GM10266 (cell line): Measurements from ENCODE around the gene TIMM50.
A peak's percentile ranks its signal among the peaks of the same experiment; 100 is the strongest.

ENCODE experiments used
- DNase-seq: peaks from one replicate; pipeline ENCODE4 v3.0.0; 2012; ENCODE audit errors: extremely low spot score
- TF ChIP-seq, protein P1 (sequence below): IDR thresholded peaks from 2 replicates; pipeline ENCODE4 v1.5.1; 2012; ENCODE audit warnings: mild to moderate bottlenecking, low read depth; ENCODE audit not compliant: control insufficient read depth, insufficient read depth; ENCODE audit errors: missing control alignments

TIMM50 gene

DNA sequence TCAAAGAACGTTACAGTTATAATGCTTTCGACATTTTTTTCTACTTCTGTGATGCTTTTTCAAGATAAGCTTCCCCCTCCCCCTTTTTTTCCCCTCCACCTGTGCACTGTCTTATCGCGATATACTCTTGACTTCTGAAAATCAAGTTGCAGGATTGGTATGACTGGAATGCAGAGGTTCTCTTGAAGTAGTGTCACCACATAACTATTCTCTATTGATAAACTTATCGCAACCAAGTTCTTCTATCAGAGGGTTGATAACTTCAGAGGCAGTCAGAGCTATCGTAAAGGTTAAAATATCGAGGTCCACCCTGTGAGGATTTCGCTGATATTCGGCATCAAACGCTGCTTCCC lies 58.5 kb downstream of the TIMM50 start:
- DNase-seq = no peak
- TF ChIP-seq, protein P1, sequence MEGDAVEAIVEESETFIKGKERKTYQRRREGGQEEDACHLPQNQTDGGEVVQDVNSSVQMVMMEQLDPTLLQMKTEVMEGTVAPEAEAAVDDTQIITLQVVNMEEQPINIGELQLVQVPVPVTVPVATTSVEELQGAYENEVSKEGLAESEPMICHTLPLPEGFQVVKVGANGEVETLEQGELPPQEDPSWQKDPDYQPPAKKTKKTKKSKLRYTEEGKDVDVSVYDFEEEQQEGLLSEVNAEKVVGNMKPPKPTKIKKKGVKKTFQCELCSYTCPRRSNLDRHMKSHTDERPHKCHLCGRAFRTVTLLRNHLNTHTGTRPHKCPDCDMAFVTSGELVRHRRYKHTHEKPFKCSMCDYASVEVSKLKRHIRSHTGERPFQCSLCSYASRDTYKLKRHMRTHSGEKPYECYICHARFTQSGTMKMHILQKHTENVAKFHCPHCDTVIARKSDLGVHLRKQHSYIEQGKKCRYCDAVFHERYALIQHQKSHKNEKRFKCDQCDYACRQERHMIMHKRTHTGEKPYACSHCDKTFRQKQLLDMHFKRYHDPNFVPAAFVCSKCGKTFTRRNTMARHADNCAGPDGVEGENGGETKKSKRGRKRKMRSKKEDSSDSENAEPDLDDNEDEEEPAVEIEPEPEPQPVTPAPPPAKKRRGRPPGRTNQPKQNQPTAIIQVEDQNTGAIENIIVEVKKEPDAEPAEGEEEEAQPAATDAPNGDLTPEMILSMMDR = no peak

DNA sequence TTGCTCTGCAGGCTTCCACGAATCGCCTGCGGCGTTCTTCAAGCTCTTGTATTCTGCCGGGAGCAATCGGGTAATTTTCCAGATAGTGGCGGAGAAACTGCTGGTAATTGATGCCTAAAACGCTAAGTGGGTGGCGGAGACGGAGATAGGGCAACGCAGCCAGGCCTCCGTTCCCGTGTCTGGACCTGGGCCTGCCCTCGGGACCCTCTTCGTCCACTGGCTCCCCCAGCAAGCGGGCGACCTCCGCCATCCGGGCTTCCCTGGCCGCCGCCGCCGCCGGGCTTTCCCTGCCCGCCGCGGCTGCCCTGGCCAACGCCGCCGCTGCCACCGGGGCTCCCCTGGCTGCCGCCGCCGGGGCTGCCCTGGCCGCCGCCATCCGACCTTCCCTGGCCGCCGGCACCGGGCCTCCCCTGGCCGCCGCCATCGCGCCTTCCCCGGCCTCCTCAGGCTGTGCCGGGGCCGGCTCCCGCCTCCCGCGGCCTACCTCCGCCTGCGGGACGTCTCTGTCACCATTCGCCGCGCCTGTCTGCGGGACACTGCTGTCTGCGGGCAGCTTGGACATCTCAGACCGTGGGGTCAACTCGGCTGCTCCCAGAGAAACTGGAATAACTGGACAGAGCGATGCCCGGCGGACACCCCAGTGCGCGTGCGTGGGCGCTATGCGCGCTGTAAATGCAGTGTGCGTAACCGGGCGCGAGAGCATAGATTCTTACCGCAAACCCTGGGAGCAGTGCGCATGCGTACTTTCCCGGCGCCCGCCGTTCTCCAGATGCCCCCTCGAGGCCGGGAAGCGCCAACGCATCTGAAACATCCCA lies 59.1 kb downstream of the TIMM50 start, which contains the start of gene EID2:
EID2 (minus strand) TSS at position 644 of the 815 bp plus-strand sequence; CDS start at position 562, 82 bp downstream.
- TF ChIP-seq, protein P1 = peak; percentile 82

DNA sequence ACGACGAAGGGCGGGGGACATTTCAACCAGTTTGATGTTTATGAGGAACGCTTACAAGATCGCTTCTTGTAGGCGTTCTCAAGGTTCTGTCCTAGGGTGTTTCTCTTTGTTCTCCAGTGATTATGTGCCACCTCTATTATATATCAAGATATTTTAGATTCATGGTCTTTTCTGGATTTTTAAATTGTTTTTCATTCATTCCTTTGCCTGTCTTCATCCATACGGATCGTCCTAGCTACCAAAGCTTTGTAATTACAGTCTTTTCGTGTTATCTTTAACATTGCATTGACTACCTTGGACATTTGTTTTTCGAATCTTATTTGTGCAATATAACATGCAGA lies 59.7 kb downstream of the TIMM50 start:
- TF ChIP-seq, protein P1 = no peak
- DNase-seq = no peak

More for the DNA sequence above, 59.1 kb downstream of the TIMM50 start, which contains the start of gene EID2:
- peak; percentile 97 for DNase-seq
